ENCODE data around the gene ATP6V1B1.

ATP6V1B1 gene

DNA sequence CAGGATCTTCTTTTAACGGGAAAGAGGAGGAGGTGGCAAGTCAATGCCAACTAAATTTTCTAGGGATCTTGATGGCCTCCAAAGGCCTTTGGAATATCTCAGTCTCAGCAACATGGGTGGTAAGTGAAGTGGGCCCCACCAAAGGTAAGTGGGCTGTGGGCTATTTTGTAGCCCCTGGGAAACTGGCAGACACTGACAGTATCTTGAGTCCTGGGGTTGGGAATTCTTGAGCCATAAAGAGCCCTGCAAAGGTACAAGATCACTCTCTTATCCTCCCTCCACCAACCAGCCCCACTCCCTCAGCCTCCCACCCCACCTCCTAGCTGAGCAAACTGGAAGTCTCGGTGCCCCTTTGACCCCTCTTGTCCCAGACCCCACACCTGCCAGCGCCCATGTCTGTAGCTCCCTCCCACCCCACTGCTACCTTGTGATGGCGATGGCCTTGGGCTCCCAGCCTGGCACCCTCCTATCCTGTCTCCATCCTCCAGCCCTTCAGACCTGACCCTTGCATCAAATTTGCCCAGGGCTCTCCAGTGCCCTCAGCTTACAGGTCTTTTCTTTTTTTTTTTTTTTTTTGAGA, 8.5 kb downstream of the ATP6V1B1 start:
- no peak for DNase-seq (ENCODE audit: low read depth)

- peak; percentile 24 for DNase-seq (ENCODE audit: low read depth)
These were observed 11.2 kb downstream of the ATP6V1B1 start for GRCh38 chr2:70946832-70947442.

GRCh38 chr2:70947556-70948184, 12.0 kb downstream of the ATP6V1B1 start:
- no peak for DNase-seq (ENCODE audit: low read depth)

GRCh38 chr2:70948337-70949003, 12.8 kb downstream of the ATP6V1B1 start:
- peak; percentile 63 for DNase-seq (ENCODE audit: low read depth)

GRCh38 chr2:70949086-70949485, 13.4 kb downstream of the ATP6V1B1 start:
- no peak for DNase-seq (ENCODE audit: low read depth)

DNA sequence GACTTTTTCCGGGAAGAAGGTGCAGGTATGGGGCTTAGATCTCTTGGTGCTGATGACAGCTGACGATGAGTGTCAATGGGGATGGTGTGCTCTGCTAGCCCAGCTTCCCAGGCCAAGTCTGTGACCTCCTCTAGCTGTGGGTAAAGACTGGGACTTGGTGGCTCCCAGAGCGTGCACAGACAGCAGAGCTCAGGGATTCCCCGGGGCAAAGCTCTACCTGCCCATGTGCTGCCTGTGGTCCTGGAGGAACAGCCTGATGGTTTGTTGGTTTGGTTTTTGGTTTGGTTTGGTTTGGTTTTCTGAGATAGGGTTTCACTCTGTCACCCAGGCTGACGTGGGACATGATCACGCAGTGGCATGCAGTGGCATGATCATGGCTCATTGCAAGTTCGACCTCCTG, 19.2 kb downstream of the ATP6V1B1 start:
- no peak for DNase-seq (ENCODE audit: low read depth)

DNA sequence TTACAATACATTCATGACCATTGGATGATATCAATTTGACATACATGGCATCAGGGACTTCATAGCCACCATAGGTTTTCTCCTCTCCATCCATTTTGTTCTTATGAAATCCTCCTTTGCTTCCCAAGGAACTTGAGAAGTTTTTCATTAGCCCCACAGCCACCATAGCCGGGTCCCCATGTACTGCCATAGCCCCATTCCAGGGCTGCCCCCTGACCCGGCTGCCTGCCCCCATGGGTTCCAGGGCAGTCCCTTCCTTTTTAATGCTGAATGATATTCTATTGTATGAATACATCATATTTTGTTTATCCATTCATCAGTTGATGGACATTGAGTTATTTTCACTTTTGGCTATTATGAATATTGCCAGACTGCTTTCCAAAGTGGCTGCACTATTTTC, 20.4 kb downstream of the ATP6V1B1 start:
- no peak for DNase-seq (ENCODE audit: low read depth)

DNA sequence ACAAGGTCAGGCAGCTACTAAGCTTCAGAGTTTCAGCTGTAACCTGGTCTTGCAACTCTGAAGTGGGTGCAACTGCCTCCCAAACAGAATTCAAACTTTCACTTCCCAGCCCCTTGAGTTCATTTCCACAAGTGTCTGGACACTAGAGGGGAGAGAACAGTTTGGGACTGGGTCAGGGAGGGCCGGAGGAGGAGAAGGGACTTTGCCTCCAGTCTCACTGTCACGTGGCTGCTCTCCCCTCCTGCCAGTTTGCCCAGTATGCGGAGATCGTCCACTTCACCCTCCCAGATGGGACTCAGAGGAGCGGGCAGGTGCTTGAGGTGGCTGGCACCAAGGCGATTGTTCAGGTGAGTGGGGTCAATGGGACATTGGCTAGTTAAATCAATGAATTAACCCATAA, 22.1 kb downstream of the ATP6V1B1 start:
- no peak for DNase-seq (ENCODE audit: low read depth)

- no peak for DNase-seq (ENCODE audit: low read depth)
These were observed 23.1 kb downstream of the ATP6V1B1 start for GRCh38 chr2:70958759-70959158.

DNA sequence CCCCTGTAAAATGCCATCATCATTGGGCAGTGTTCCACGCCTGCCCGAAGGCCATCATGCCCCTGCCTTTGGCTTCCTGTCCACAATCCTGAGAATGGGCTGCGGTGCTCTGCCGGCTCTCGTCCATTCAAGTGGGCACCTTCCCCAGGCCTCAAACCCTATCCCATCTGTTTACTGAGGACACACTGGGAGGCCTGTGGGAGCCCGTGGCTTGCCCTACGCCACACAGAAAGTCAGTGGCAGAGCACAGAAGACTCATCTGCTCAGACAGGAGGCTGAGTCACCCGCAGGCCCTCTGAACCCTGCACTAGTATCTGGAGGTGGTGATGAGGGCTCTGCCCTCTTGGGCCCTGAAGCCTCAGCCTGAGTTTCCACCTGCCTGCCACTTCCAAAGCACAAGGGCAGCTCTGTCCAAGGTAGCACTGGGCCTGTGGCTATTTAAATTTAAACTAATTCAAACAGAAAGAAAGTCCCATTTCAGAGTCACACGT, 23.6 kb downstream of the ATP6V1B1 start:
- no peak for DNase-seq (ENCODE audit: low read depth)

- DNase-seq (ENCODE audit: low read depth) = no peak
These were observed 24.4 kb downstream of the ATP6V1B1 start for GRCh38 chr2:70959851-70960832.

GRCh38 chr2:70960833-70961647, 25.3 kb downstream of the ATP6V1B1 start:
- DNase-seq (ENCODE audit: low read depth) = no peak

- no peak for DNase-seq (ENCODE audit: low read depth)
These were observed 25.9 kb downstream of the ATP6V1B1 start for GRCh38 chr2:70961648-70961994.

DNA sequence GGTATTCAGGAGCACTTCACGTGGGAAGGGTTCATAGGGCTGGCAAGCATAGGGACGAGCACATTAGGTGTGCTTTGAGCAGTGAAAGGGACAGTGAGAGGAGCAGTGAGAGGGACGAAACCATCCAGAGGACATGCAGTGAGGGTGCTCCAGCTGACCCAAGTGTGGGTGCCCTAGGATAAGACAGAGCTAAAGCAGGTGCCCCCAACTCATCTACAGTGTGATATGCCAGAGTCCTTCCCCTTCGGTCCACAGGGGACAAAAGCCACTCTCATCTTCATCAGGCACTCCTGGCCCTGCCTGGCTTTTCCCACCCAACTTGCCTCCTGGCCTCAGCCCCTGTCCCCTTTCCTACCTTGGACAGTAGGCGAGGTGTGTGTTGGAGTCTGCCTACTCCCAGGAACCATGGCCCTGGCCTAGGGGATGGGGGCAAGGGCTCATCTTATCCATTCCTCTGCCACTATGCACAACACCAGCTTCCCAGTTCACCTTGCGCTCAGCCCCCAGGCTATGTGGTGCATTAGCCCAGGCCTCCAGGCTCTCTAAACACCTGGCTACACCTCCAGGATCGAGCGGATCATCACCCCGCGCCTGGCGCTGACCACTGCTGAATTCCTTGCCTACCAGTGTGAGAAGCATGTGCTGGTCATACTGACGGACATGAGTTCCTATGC, 26.6 kb downstream of the ATP6V1B1 start:
- no peak for DNase-seq (ENCODE audit: low read depth)

DNA sequence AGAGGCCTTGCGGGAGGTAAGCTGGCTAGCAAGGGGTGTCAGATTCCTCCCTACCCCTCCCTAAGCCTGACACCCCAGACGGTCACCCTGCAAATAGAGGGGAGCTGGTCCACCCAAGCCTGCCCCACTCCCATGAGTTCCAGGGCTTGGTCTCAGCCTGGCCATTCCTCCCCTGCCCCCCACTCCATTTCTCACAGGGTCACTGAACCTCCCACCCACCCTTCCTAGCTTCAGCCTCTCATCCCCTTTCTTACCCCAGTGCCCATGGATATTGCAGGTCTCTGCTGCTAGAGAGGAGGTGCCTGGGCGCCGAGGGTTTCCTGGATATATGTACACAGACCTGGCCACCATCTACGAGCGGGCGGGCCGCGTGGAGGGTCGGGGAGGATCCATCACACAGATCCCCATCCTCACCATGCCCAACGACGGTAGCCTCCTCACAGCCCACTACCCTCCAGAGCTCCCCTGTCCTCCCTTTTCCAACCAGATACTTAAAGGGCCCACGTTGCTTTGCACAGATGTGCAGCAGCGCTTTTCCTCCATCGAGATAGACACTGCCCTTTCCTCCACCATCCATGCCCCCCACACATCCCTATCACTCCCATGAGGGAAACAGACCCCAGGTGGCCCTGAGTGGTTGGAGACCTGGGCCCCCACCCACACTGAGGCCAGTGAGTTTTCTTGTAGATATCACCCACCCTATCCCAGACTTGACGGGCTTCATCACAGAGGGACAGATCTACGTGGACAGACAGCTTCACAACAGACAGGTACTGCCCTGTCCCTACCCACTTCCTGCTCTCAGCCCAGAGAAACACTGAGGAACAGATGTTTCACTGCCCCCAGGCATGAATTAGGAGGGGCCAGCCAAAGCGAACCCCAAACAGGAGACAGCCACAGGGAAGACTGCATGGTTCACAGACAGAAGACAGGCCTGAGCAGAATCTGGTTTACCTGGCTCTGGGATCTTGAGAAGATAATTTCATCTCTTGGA, 27.5 kb downstream of the ATP6V1B1 start:
- DNase-seq (ENCODE audit: low read depth) = no peak

GRCh38 chr2:70964133-70964532, 28.4 kb downstream of the ATP6V1B1 start:
- no peak for DNase-seq (ENCODE audit: low read depth)

- DNase-seq (ENCODE audit: low read depth) = peak; percentile 75
These were observed 29.1 kb downstream of the ATP6V1B1 start for GRCh38 chr2:70964596-70965386.

- DNase-seq (ENCODE audit: low read depth) = no peak
These were observed 29.8 kb downstream of the ATP6V1B1 start for GRCh38 chr2:70965506-70965905.

Measured in stimulated activated CD8-positive, alpha-beta memory T cell treated with anti-CD3 and anti-CD28 coated beads, Interleukin-4, amount 100 ng/mL, for 24 hours (primary cell).